Panc1 (cell line): ENCODE measurements around the gene KLK12. TPM values are rescaled to one million over a fixed set of nuclear protein-coding genes. Genes with fewer than 3 reads are reported as not detected.

ENCODE experiments used
- ATAC-seq: fragments of 200-7000 bp; cut with Tn5 transposase; 2 replicates; pipeline ENCODE4 v1.9.1; 2020; ENCODE audit warnings: mild to moderate bottlenecking, moderate library complexity
- BruUV-seq: library from RNA; stranded (reverse); fragments of 400-500 nt; replicated peaks from 2 replicates; lab custom pipeline; 2021; lab: Mats Ljungman, UMichigan
- CTCF ChIA-PET: fragments of 300-600 bp; sonication (Branson Sonifier 250); formaldehyde crosslinking; loops from one replicate; lab custom pipeline; 2022; ENCODE audit warnings: antibody characterized with exemption; lab: Charles Lee
- POLR2A ChIA-PET: fragments of 300-600 bp; sonication (Branson Sonifier 250); formaldehyde crosslinking; loops from one replicate; lab custom pipeline; 2022; ENCODE audit warnings: antibody characterized with exemption; lab: Charles Lee
- DNase-seq: peaks from one replicate; pipeline ENCODE4 v3.0.0-alpha.2; 2010; ENCODE audit warnings: low read depth, low spot score
- H3K27ac ChIP-seq: 2 replicates; pipeline ENCODE4 v1.5.1; 2011; ENCODE audit warnings: mild to moderate bottlenecking, low read length, inconsistent platforms
- H3K27me3 ChIP-seq: fragments of 200-500 bp; sonication (Bioruptor generic); 2 replicates; pipeline ENCODE4 v1.6.0; 2014; ENCODE audit warnings: low read length, inconsistent platforms; ENCODE audit not compliant: control insufficient read depth, insufficient read depth
- H3K36me3 ChIP-seq: fragments of 200-500 bp; sonication (Bioruptor generic); 2 replicates; pipeline ENCODE4 v1.5.1; 2014; ENCODE audit warnings: inconsistent platforms, mild to moderate bottlenecking, low read length, moderate library complexity; ENCODE audit not compliant: control insufficient read depth, insufficient read depth
- H3K4me1 ChIP-seq: 2 replicates; pipeline ENCODE4 v1.5.1; 2011; ENCODE audit warnings: inconsistent platforms, mild to moderate bottlenecking, low read length, moderate library complexity; ENCODE audit not compliant: control insufficient read depth, insufficient read depth
- H3K4me3 ChIP-seq, 2 experiments: 2 replicates each; pipeline ENCODE4 v1.5.1; 2011 to 2012; ENCODE audit warnings: low read depth in 2 of 2, low read length in 2 of 2, mild to moderate bottlenecking in 2 of 2, inconsistent platforms in 1 of 2, moderate library complexity in 1 of 2
- H3K9me3 ChIP-seq: fragments of 200-500 bp; sonication (Bioruptor generic); 2 replicates; pipeline ENCODE4 v1.5.1; 2014; ENCODE audit warnings: low read depth, mild to moderate bottlenecking, inconsistent platforms, low read length, moderate library complexity; ENCODE audit not compliant: control insufficient read depth, insufficient read depth
- CTCF ChIP-seq: fragments of 450-650 bp; IDR thresholded peaks from 2 replicates; pipeline ENCODE4 v1.5.1; 2017; ENCODE audit warnings: mild to moderate bottlenecking
- POLR2AphosphoS5 ChIP-seq: IDR thresholded peaks from 2 replicates; pipeline ENCODE4 v1.6.1; 2012; ENCODE audit warnings: mild to moderate bottlenecking, low read depth, low read length, moderate library complexity
- REST ChIP-seq, 2 experiments: IDR thresholded peaks; 2 replicates each; pipeline ENCODE4 v1.6.1; 2011 to 2012; ENCODE audit warnings: low read depth in 2 of 2, control low read depth in 1 of 2, low read length in 1 of 2, mild to moderate bottlenecking in 1 of 2, moderate library complexity in 1 of 2; ENCODE audit not compliant: insufficient read depth in 1 of 2
- SIN3A ChIP-seq: IDR thresholded peaks from 2 replicates; pipeline ENCODE4 v1.6.1; 2012; ENCODE audit warnings: low read depth, mild to moderate bottlenecking, low read length, moderate library complexity, borderline replicate concordance; ENCODE audit not compliant: insufficient read depth
- TCF7L2 ChIP-seq: IDR thresholded peaks from 2 replicates; pipeline ENCODE4 v1.6.1; 2011; ENCODE audit warnings: mild to moderate bottlenecking, low read depth, low read length, inconsistent platforms
- in situ Hi-C: cut with HindIII; loops from 2 replicates; pipeline ENCODE4 v1.10.0; 2016; ENCODE audit warnings: low sequenced_read_pairs, low pct_unique_long_range_greater_than_20kb
- intact Hi-C: fragments of 100-400 bp; cut with micrococcal nuclease; formaldehyde crosslinking; loops from one replicate; pipeline ENCODE4 v1.10.0; 2022; ENCODE audit not compliant: unreplicated experiment
- total RNA-seq: library from RNA; stranded (reverse); gene quantifications from one replicate; pipeline ENCODE4 v1.2.1, GENCODE V29; 2021; ENCODE audit not compliant: unreplicated experiment

Gene KLK12
- total RNA-seq, 1 experiment from 2014 or later, result not detected

- ATAC-seq (no peak), DNase-seq (no peak)
- Histone ChIP-seq H3K36me3 (no peaks in the 10 kb centered on the region), H3K9me3 (no peaks in the 10 kb centered on the region), H3K27ac (no peak overlapping the region), H3K4me3 (no peak overlapping the region), H3K27me3 (no peaks in the 10 kb centered on the region), H3K4me1 (no peaks in the 10 kb centered on the region)
- intact Hi-C loops (no loop called here), in situ Hi-C loops (no loop called here)
- BruUV-seq, result no TSS peak
- POLR2A ChIA-PET, result no interaction called here
- no peak for TF ChIP-seq CTCF
- no peak for TF ChIP-seq TCF7L2
- no peak for TF ChIP-seq POLR2AphosphoS5
- TF ChIP-seq REST (IDR thresholded peaks at IDR 0.05; ENCODE audit: insufficient read depth in 1 of 2, low read depth in 2 of 2, low read length in 1 of 2), result no peak
- TF ChIP-seq SIN3A, result no peak
- CTCF ChIA-PET, result no interaction called here
Observed at GRCh38 chr19:51031220-51031879, 3.5 kb downstream of the KLK12 start.

GRCh38 chr19:51030631-51031030 is 4.2 kb downstream of the KLK12 start:
- ATAC-seq (no peak), DNase-seq (no peak)
- Histone ChIP-seq H3K27me3 (no peaks in the 10 kb centered on the region), H3K36me3 (no peaks in the 10 kb centered on the region), H3K27ac (no peak overlapping the region), H3K4me3 (no peak overlapping the region), H3K9me3 (no peaks in the 10 kb centered on the region), H3K4me1 (no peaks in the 10 kb centered on the region)
- POLR2A ChIA-PET, result no interaction called here
- in situ Hi-C loops, result no loop called here
- BruUV-seq, result no TSS peak
- TF ChIP-seq POLR2AphosphoS5, result no peak
- no peak for TF ChIP-seq CTCF
- no peak for TF ChIP-seq TCF7L2
- TF ChIP-seq REST (IDR thresholded peaks at IDR 0.05; ENCODE audit: insufficient read depth in 1 of 2, low read depth in 2 of 2, low read length in 1 of 2), result no peak
- TF ChIP-seq SIN3A, result no peak
- CTCF ChIA-PET, result no interaction called here
- intact Hi-C loops, result no loop called here
